GM19099 (cell line): ENCODE data around the gene FAM234A.

Source experiments
- POLR2A ChIP-seq: IDR thresholded peaks from 3 replicates; pipeline ENCODE4 v1.6.1; 2011; ENCODE audit warnings: low read depth; ENCODE audit not compliant: insufficient read length; ENCODE audit errors: extremely low read depth

FAM234A gene

DNA sequence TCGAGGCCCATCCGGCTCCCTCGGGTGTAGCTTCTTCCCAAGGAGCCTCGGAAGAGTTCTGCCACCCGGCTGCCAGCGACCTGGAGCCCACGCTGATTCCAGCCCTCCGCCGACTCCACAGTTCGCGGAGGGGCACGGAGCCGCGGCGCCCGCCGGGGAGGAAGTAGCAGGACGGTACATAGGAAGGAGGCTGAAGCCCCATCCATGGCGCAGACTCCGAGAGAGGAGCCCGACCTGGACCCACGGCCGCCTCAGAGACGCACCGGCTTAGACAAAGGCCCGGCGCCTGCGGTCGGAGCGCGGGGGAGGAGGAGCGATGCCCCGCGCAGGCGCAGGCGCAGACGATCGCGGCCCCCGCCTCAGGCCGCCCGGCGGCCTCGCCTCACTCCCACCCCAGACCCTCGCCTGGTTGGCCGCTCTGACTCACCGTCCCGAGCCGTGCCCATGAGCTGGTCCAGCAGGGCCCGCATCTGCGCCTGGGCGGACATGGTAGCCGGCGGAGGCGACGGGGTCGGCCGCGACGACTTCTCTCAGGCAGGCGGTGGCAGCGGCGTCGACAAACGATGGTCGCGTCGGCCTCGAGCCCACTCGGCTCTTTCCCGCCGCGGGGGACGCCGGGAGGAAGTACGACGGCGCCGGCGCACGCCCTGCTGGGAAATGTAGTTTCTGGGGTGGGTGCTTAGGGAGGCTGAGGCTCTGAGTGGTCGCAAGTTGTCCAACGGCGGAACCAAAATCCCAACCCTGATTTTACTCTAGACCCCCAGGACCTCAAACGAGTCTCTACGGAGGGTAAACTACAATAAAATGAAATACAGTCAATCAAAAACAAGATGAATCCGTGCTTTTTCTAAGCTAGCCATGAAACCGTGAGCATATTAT, 5.5 kb upstream of the FAM234A start, which contains the start of gene LUC7L:
TSS of gene LUC7L (minus strand) at position 598 of the 879 bp plus-strand sequence. CDS start at position 488, 110 bp downstream.
- peak; percentile 99 for TF ChIP-seq POLR2A

GRCh38 chr16:229731-230281, 4.8 kb upstream of the FAM234A start:
- no peak for TF ChIP-seq POLR2A

DNA sequence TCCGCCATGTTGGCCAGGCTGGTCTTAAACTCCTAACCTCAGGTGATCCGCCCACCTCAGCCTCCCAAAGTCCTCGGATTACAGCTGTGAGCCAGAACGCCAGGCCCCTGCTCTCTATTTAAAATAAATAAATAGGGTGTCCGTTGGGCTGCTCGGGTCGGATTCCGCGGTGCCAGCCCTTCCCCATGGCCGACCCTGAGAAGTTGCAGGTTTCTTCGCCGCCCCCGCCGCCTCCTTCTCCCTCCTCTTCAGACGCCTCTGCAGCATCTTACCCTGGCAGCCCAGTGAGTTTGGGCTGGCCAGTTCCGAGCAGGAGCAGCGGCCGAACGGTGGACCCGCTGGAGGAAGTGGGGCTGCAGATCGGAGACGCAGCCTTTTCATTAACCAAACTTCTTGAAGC, 3.7 kb upstream of the FAM234A start:
- no peak for TF ChIP-seq POLR2A

GRCh38 chr16:239948-240277, 5.3 kb downstream of the FAM234A start:
- TF ChIP-seq POLR2A = no peak

DNA sequence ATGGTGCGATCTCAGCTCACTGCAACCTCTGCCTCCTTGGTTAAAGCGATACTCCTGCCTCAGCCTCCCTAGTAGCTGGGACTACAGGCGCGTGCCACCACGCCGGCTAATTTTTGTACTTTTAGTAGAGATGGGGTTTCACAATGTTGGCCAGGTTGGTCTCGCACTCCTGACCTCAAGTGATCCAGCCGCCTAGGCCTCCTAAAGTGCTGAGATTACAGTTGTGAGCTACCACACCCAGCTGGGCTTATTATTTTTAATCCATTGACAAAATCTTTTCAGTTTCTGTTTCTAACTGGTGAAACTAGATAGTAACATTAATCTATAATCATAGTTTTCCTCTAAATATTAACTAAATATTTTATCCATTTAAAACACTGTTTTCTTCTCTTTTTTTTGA, 5.9 kb downstream of the FAM234A start:
- TF ChIP-seq POLR2A = no peak

DNA sequence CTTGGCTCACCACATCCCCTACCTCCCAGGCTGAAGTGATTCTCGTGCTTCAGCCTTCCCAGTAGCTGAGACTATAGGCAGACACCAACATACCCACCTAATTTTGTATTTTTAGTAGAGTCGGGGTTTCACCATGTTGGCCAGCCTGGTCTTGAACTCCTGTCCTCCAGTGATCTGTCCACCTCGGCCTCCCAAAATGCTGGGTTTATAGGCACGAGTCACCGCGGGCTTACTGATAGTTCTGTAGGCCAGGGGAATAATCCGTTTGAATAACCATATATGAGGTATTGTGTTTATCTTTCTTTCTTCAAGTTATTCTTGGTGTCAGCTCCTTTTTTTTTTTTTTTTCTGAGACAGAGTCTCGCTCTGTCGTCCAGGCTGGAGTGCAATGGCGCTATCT, 7.7 kb downstream of the FAM234A start:
- no peak for TF ChIP-seq POLR2A

GRCh38 chr16:243348-243747, 8.7 kb downstream of the FAM234A start:
- no peak for TF ChIP-seq POLR2A

GRCh38 chr16:245105-245504, 10.5 kb downstream of the FAM234A start:
- no peak for TF ChIP-seq POLR2A

GRCh38 chr16:247027-247426, 12.4 kb downstream of the FAM234A start:
- no peak for TF ChIP-seq POLR2A

GRCh38 chr16:249431-249830, 14.8 kb downstream of the FAM234A start:
- no peak for TF ChIP-seq POLR2A

- no peak for TF ChIP-seq POLR2A
Measured at GRCh38 chr16:252366-253337, 18.0 kb downstream of the FAM234A start.

DNA sequence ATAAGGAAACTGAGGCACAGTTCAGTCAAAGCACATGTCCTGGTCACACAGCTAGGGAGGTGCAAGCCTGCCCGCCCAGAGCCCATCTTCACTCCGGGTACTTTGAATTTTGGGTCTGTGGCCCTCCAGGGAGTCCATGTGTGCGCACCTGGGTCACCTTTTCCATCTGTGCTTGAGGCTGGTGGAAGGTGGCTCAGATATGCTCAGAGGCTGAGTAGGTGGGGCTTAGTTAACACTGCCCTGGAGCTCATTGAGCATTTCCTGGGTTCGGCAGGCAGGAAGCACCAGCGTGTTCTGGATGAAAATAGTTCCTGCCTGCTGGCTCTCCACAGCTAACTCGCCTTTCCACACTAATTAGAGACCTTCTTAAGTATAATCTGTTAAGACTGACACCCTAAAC, 19.2 kb downstream of the FAM234A start:
- TF ChIP-seq POLR2A = no peak

DNA sequence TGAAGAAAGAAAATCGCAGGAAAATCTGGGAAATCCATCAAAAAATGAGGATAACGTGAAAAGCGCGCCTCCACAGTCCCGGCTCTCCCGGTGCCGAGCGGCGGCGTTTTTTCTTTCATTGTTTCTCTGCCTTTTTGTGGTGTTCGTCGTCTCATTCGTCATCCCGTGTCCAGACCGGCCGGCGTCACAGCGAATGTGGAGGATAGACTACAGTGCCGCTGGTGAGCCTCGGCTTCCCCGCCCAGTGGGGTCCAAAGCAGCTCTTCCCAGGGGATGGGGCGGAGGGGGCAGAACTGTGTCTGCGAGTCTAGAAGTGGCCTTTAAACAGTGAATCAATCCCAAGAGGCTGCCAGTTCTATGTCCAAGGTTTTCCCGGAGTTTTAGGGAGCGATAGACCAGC, 19.8 kb downstream of the FAM234A start:
- no peak for TF ChIP-seq POLR2A

- no peak for TF ChIP-seq POLR2A
Measured at GRCh38 chr16:255183-255582, 20.6 kb downstream of the FAM234A start.

- TF ChIP-seq POLR2A = no peak
Measured at GRCh38 chr16:259226-259625, 24.6 kb downstream of the FAM234A start.
